Glomerular visceral epithelial cell (primary cell): ENCODE measurements around the gene NAV1.
A peak's percentile ranks its signal among the peaks of the same experiment; 100 is the strongest.

Experiments used
- DNase-seq: peaks from one replicate; pipeline ENCODE4 v3.0.0-alpha.2; 2016; ENCODE audit errors: extremely low spot score

NAV1 gene

DNA sequence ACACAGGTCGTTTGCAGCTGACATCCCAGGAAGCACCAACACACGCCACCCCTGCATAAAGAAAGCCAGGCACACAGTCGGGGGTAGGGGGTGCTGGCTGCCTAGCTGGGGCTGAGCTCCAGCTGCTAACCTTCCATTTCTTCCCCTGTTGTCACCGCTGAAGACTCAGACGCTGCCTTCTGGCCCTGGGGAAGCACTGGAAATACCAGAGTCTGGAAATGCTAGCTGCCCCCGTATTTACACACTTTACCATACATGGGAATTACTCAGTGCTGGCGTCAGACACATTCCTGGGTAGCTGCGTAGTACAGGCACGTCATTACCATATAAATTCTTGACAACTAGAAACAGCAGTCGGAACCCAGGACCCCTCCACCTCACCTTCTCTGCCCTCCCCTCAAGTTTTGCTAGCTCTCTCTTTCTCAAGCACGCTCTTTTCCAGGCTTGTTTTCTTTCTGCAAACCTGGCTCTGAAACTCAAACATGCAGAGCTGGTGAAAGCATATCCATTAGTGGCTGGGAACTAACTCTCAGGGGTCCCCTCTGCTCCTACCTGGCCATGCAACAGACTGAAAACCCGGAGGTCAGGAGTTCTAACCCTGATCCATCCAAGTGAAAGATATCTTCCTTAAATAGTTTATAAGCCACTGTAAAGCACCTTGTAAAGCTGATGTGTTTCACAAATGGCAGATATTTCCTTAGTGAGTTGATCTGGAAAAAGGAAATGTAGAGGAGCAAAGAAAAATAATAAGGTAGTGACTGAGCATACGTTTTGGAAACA, 35.3 kb upstream of the NAV1 start:
- DNase-seq = peak; percentile 88

DNA sequence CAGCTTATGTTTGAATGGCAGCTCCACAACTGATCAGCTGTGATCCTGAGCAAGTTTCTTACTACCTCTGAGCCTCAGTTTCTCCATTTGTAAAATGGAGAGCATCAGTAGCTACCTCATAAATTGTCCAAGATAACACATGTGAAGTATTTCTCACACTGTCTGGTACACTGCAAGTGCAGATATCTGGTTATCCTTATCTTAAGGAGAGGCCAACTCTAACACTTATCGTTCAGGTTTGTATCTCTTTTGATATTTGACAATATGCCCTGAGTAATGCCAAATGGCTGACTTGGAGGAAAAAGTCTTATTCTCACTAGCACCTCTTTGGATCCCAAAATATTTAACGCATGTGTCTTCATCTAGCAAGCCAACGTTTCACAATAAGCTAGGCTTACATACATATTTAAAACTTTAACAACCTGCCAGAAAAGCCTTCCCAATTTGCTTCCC, 34.7 kb upstream of the NAV1 start:
- DNase-seq = no peak

DNA sequence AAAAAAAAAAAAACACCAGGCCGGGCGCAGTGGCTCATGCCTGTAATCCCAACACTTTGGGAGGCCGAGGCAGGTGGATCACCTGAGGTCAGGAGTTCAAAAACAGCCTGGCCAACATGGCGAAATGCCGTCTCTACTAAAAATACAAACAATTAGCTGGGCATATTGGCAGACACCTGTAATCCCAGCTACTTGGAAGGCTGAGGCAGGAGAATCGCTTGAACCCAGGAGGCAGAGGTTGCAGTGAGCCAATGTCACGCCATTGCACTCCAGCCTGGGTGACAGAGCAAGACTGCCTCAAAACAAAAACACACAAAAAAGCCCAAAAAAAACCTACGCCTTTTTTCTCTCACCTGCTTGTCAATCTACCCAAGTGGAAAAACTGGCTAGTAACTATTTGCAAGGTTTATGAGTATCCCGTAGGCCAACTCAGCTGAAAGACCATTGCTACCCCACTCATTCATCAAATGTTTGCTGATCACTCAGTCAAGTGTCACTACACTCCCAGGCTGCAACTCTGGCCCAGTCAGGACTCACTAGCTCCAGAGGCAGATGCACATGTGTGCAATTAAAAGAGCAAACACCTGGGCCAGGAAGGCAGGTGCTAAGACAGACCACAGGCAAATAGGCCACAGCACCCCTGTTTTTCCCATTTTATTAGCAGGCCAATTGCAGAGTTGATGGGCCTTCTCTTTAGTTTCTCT, 34.0 kb upstream of the NAV1 start:
- no peak for DNase-seq

DNA sequence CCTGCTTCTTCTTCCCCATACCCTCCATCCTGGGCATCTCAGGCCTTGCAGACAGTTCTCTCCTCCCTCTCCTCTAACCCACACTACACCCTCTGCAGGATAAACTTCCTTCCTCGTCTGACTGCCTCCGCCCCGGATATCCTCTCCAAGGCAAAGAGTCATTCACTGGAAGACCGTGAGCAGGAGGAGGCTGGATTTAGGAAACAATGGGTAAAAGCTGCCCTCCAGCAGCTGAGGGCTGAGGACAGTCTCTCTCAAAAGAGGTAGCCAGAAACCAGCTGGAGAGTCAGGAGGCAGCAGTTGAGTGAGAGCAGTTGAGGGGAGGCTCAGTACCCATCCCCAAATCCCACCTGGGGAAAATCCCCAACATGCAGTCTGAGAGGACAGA, 33.4 kb upstream of the NAV1 start:
- DNase-seq = peak; percentile 64

DNA sequence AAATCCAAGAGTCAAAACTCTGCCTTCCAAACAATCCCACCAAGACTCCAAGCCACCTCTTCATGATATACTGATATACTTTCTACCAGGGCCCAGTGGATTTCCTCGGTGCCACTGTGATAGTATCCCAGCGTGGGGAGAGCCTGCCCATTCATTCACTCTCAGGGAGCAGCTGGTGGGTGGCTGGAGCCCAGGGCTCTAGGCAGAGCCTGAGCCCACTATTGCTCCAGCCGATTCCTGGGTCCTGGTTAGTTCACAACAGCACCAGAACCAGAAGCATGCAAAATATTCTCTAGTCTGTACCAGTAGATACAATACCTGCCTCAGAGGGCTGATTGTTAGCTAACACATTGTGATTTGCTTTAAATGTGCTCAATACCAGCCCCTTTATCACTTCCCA, 32.8 kb upstream of the NAV1 start:
- DNase-seq = no peak

DNA sequence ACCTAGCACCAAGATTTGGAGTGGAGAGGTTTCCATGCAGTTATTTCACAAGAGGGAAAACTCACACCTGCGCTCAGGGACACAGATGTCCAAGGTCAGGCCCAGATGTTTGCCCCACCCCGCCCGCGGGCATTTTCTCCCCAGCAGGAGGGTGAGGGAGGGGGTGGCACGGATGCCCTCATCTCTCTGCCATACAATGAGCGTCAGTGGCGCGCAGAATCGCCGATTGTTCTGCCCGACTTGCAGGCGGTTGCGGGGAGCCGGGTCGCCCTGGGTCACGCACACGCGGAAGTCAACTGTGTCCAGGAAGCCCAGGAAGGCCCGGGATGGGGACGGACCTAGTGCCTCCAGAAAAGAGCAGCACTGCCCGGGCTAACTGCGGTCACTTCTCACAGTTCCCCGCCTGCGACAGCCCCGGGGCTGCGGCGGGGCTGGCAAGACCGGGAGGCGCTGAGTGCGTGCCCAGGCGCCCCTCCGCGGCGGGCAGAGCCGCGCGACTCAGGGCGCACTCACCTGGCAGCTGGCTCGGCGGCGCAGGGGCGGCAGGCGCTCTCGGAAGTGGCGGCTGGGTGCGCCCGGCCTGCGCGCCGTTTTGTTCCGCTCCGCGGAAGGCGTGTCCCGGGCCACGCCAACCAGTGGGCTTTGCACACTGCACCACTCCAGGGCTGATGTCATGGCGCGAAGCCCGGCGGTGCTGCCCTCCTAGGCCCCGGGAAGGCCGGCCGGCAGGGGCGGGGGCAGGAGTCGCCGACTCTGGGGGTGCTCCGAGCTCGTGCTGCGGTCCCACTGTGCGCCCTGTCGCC, 32.2 kb upstream of the NAV1 start, which contains the start of gene CSRP1:
CSRP1 (minus strand) TSS at position 567 of the 803 bp plus-strand sequence. CDS start 10,820 bp downstream, outside the sequence.
- peak; percentile 85 for DNase-seq

DNA sequence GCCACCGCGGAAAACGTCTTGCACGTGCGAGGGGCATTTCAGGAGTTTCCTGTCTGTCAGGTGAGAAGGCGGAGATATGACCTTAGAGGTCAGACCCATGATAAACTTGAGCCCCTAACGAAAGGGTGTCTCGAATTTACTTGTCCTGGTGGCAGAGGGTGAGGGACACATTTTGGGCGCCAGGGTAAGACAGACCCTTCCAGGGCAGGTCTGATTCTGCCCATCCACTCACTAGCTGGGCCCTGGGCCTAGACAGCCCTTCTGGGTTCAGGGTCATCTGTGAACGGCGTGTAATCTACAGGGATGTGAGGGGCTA, 31.6 kb upstream of the NAV1 start:
- DNase-seq = no peak

DNA sequence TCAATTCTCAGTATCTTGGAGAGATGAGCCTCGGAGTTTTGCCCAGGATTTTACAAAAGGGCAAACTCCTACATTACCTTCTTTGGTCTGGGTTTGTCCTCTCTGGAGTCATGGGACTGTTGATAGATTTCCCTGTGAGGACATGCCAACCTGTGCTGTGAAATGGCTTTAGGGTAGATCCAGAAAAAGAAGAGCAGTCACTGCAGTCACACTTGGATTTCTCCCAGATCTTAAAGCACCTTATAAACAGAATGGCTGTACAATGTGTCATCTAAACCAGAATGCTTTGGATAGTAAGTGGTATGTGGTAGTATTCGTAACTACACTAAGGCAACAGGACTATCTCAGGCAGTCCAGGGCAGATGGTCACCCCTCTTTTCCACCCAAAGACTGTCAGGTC, 30.1 kb upstream of the NAV1 start:
- DNase-seq = no peak

DNA sequence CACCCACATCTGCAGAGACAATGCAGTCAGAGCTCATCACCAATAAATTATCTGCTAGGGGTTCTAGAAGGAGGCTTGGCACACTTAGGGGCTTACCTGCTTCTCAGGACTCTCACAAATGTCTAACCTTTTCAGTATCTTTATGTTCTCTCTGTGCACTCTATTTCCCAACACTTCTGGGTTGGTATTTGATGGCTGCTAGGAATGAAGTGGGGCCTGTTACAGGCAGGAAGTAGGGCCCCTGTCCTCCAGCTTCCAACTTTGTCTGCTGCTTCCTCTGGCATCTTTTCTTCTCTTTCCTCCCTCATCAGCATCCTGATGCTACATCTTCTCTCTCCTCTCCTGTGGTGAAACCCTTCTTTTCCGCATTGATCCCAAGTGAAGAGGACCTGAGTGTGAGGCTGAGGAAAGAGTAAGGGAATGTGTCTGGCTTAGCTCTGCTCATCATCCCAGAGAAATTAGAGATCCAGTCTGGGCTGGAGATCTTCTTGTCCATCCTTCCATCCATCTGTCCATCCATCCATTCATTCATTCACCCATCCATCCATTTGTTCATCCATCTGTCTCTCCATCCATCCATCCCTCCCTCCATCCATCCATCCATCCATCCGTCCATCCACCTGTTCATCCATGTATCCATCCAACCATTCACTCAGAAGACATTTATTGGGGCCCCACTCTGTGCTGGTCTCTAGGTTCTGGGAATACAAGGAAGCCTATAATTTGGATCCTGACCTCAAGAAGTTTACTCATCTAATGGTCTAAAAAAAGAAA, 29.1 kb upstream of the NAV1 start:
- no peak for DNase-seq

DNA sequence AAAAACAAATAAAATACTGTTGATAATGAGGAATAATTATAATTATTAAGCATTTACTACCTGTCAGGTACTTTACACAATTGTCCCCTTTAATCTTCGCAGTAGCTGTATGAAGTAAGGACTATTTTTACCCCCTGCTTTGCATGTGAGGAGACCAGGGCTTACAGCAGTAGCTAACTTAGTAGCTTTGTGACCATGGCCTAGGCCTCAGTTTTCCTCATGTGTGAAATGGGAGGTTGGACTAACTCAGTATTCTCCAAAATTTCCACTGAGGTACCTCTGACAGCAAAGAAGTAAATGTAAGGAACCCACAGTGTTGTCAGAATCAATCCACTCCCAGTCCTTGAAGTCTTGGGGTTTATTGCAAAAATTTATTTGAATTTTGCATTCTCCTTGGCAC, 28.2 kb upstream of the NAV1 start:
- DNase-seq = no peak

DNA sequence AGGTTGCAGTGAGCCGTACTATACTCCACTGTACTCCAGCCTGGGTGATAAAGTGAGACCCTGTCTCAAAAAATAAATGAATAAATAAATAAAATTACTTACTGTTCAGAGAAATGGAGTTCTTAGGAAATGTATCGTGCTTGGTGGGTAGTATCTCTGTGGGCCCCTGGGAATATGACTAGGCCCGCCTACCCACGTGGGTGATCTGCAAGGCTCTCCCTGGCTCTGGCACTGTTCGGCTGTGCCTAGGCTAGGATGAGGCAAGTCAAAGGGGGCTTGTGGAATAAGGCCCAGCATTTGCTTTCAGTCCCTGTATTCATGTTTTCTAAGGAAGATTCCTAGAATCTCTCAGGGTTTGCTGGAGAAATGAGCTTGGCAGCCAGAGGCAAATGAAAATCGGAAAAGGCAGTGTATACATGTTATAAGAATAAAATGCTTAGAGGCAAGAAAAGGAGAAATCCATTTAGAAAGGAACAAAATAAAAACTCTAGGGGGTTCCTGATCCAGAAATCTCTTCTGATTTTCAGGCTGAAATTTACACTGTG, 27.5 kb upstream of the NAV1 start:
- DNase-seq = no peak

DNA sequence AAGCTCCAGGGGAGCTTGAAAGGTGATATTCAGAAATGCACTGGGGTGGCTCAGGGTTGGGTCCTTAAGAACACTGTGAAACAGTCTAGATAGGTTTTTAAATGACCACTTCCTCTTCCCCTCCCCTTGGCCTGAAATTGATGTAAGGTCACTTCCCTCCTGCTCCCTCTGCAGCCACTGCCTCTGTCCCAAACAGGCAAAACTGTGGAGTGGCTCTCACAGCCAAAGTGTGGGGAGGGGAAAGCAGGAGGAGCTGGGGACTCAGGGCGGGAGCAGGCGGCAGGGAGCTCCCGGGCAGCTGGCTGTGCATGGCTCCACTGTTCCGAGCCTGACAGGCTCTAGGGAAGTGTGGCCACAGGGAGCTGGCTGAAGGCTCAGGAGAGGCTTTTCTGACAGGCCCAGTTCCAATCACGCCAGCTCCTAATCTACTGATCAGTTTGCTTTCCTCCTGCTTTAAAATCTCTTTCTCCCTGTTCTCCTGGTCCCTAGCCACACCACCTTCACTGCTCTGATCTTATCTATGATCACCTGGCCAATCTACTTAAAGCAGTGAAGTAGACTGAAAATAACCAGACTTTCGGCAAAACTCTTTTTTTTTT, 26.9 kb upstream of the NAV1 start:
- peak; percentile 28 for DNase-seq

DNA sequence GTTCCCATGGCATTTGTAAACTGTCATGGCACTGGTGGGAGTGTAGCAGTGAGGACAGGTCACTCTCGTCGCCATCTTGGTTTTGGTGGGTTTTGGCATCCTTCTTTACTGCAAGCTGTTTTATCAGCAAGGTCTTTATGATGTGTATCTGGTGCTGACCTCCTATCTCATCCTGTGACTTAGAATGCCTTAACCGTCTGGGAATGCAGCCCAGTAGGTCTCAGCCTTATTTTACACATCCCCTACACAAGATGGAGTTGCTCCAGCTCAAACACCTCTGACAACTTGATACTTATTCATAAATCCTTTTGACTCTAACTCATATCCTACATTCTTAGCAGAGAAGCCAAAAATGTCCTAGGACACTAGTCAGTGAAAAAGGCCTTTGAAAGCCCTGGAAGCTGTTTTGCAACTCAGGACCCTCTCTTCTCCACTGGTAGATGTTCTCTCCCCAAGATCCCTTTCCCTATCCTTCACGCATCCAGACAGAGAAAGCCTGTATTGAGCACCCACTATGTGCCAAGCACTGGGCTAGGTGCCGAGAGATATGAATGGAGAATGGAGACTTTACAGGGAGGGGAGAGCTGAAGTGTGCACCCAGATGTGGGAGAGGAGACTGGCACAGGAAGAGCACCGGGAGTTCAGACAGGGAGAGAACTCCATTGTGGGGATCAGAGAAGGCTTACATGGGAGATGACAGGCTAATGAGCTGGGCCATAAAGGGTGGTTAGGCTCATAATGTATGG, 25.3 kb upstream of the NAV1 start:
- DNase-seq = no peak

DNA sequence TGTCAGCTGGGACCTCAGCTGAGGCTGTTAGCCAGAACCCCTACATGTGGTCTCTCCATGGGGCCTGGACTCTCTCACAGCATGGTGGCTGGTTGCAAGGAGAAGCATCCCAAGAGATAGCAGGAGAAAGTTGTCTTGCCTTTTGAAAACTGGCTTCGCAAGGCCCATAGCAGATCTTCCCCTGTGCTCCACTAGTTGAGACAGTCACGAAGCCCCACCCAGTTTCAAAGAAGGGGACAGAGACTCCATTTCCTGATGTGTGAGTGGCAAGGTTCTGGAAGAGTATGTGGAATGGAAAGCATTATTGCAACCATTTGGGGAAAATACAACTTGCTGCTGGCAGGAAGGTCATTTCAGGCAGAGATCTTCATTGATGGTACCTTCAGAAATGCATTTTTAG, 24.5 kb upstream of the NAV1 start:
- no peak for DNase-seq

DNA sequence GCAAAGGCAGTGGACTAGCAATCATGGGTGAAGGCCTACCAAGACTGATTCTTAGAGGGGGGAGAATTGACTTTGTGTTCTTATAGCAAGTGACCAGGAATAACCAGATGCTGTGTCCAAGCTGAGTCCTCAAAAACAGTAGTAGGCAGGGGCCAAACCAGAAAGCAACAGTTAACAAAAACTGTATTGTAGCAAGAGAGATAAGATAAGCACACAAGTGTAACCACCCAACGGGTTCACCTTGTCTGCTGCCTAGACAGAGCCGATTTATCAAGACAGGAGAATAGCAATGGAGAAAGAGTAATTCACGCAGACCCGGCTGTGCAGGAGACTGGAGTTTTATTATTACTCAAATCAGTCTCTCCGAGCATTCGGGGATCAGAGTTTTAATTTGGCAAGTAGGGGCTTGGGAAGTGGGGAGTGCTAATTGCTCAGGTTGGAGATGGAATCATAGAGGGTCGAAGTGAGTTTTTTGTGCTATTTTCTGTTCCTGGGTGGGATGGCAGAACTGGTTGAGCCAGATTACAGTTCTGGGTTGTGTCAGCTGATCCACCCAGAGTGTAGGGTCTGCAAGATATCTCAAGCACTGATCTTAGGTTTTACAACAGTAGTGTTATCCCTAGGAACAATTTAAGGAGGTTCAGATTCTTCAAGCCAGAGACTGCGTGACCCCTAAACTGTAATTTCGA, 23.7 kb upstream of the NAV1 start:
- DNase-seq = no peak

DNA sequence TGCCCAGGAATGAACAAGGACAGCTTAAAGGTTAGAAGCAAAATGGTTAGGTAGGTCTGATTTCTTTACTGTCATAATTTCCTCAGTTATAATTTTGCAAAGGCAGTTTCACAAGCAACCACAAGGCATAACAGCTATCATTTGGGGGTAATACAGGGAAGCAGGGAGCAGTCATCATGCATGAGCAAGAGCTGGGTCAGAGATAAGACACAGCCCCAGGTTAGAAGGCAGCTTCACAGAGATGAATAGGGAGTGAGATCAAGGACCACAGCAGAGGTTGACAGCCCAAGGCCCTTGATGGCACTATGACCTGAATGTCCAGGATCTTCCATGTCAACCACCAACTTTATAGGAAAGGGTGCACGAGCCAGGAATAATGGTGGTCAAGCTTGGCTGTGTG, 23.0 kb upstream of the NAV1 start:
- no peak for DNase-seq

DNA sequence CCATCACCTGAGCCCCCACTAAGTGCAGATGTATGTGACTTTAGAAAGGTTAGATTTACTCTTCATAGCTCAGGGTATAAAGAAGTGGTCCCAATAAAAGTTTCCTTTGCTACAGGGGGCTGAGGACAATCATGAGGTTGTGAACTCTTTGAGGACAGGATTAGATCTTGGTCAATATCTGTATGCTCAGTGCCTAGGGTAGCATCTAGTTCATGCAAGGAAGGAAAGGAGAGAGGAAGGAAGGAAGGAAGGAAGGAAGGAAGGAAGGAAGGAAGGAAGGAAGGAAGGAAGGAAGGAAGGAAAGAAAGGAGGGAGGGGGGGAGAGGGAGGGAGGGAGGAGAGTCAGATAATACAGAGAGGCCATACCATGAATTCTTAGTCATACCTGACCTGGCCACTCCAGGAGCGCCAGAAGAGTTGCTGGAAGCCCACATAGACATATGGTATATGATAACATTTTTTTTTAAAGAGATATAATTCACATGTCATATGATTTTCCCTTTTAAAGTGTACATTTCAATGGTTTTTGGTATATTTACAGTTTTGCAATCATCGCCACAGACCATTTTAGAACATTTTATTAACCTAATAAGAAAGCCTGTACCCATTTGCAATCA, 22.3 kb upstream of the NAV1 start:
- no peak for DNase-seq

DNA sequence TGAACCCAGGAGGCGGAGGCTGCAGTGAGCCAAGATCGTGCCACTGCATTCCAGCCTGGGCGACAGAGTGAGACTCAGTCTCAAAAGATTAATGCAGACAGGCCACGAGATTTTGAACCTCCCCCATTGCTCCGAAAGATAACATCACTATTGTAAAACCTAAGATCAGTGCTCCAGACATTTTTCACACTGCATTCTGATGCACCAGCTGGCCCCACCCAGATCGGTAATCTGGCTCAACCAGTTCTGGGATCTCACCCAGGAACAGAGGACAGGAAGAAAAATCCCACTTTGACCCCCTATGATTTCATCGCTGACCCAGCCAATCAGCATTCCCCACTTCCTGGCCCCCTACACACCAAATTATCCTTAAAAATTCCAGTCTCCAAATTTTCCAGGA, 21.3 kb upstream of the NAV1 start:
- DNase-seq = no peak

DNA sequence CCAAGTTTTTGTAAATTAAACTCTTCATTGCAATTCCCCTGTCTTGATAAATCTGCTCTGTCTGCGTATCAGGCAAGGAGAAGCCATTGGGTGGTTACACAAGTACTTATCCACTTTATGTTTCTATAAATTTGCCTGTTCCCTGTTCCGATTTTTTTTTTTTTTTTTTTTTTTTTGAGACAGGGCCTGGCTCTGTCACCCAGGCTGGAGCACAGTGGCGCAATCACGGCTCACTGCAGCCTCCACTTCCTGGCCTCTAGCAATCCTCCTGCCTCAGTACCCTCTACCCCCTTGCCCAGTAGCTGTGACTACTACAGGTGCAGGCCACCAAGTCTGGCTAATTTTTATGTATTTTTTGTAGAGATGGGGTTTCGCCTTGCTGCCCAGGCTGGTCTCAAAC, 20.9 kb upstream of the NAV1 start:
- no peak for DNase-seq
